ENCODE measurements around the gene ROCK2.
"Not testable (repeated sequence)": the region's sequence is repeated elsewhere in the genome, so short reads cannot be mapped to it uniquely, and the experiment has no call there.

The ROCK2 gene

DNA sequence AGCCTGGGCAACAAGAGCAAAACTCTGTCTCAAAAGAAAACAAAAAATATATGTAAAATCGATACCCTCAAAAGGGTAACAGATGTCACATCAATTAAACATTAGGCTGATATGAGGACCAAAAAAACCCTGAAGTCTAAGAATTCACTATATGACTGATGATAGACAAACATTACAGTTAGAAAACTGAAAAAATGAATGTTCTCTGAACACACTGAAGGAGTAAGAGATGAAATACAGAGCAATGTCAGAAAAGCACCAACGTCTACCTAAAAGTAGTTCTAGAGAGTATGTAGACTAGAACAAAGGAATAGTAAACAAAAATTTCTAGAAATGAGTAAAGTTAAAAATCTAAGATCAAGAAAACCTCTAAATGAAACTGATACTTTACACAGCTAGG, 107.3 kb downstream of the ROCK2 start:
- TF ChIP-seq CTCF (conservative IDR thresholded peaks at IDR 0.05; ENCODE audit: control insufficient read depth, insufficient read depth, low read depth, low read length): no peak
- DNase-seq (ENCODE audit: low read depth): no peak

DNA sequence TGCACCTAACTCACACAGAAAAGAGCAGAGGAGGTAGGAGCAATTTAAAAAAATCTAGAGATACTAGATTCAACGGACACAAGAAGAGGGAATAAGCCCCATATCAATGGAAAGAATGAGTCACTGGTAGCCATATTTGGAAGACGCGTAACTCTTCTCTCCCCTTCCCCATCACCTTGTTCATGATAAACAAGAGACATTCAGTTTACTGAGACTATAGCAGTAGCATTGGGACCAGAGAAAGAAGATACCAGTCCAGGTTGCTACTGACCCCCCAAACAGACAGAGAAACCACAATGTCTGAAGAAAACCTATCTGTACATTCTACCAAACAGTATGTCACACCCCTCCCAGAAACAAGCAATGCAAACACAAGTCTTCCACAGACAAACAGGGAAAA, 108.1 kb downstream of the ROCK2 start:
- no peak overlapping the region for H3K4me3 ChIP-seq (ENCODE audit: control insufficient read depth, low read depth, low read length)
- no peak for TF ChIP-seq CTCF (conservative IDR thresholded peaks at IDR 0.05; ENCODE audit: control insufficient read depth, insufficient read depth, low read depth, low read length)
- peak; percentile 10 for DNase-seq (ENCODE audit: low read depth)

More for the DNA sequence above, 107.3 kb downstream of the ROCK2 start:
- H3K4me3 ChIP-seq (ENCODE audit: control insufficient read depth, low read depth, low read length): no peak overlapping the region

DNA sequence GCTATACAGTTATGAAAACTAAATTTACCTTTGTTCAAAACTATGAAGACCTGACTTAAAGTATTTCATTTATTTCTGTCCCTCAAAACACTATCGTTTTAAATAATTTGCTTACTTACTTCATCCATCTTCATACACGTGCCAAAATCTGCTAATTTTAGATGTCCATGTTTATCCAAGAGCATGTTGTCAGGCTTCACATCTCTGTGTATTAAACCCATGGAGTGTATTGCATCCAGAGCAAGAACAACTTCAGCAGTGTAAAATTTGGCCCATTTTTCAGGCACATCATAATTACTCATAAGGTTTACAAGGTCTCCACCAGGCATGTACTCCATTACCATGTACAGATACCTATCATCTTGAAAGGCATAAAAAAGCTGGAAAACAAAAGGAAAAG, 108.9 kb downstream of the ROCK2 start:
- no peak for TF ChIP-seq CTCF (conservative IDR thresholded peaks at IDR 0.05; ENCODE audit: control insufficient read depth, insufficient read depth, low read depth, low read length)

DNA sequence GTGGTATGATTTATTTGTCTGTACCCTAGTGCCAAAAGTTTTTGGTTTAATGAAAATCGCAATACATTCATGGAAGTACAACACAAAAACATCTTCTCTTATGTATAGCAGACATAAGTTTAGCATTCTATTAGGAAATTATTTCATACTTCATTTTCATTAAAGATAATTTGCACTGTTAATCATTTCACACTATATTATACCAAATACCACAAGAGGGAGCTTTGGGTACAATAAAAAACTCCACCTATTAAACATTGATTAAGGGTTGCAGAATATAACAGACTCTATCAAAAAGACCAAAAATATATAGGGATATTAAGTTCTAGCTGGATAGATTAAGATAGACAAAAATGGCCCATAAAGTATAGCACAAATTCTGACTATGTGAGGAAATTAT, 110.1 kb downstream of the ROCK2 start:
- H3K4me3 ChIP-seq (ENCODE audit: control insufficient read depth, low read depth, low read length): no peak overlapping the region
- DNase-seq (ENCODE audit: low read depth): peak; percentile 31
- peak; percentile 42 for TF ChIP-seq CTCF (conservative IDR thresholded peaks at IDR 0.05; ENCODE audit: control insufficient read depth, insufficient read depth, low read depth, low read length)

More for the DNA sequence above, 108.9 kb downstream of the ROCK2 start:
- no peak overlapping the region for H3K4me3 ChIP-seq (ENCODE audit: control insufficient read depth, low read depth, low read length)
- no peak for DNase-seq (ENCODE audit: low read depth)

DNA sequence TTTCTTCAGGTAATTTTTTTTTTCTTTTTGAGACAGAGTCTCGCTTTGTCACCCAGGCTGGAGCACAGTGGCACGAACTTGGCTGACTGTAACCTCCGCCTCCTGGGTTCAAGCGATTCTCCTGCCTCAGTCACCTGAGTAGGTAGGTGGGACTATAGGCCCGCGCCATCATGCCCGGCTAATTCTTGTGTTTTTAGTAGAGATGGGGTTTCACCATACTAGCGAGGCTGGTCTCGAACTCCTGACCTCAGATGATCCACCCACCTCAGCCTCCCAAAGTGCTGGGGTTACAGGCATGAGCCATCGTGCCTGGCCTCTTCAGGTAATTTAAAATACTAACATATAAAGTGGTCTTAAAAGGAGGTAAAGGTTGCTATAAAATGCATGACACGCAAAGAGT, 113.2 kb downstream of the ROCK2 start:
- DNase-seq (ENCODE audit: low read depth); H3K4me3 ChIP-seq (ENCODE audit: control insufficient read depth, low read depth, low read length): not testable (repeated sequence)

- H3K4me3 ChIP-seq (ENCODE audit: control insufficient read depth, low read depth, low read length): no peak overlapping the region
- DNase-seq (ENCODE audit: low read depth): no peak
- TF ChIP-seq CTCF (conservative IDR thresholded peaks at IDR 0.05; ENCODE audit: control insufficient read depth, insufficient read depth, low read depth, low read length): no peak
Observed at GRCh38 chr2:11228692-11229091, 115.7 kb downstream of the ROCK2 start.

DNA sequence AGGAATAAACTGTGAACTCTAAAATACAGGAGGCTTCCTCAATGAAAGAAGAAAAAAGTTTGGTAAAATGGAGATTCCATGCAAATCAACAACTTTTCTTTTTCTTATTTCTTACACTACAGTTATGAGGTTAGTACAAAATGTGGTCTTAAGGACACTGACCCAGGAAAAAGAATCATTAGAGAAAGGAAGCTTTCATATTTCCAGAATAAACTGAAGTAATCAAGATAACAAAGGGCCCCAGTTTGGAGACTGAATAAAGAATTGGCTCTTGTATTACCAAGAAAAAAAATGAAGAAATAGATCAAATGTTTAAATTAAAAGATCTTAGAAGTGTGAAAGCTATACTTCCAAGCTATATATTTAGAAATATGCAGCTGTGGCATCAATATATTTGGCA, 116.8 kb downstream of the ROCK2 start:
- H3K4me3 ChIP-seq (ENCODE audit: control insufficient read depth, low read depth, low read length): no peak overlapping the region
- DNase-seq (ENCODE audit: low read depth): no peak
- no peak for TF ChIP-seq CTCF (conservative IDR thresholded peaks at IDR 0.05; ENCODE audit: control insufficient read depth, insufficient read depth, low read depth, low read length)
